Measurements from ENCODE around the gene AVPR1B. TPM values are rescaled to one million over a fixed set of nuclear protein-coding genes. Genes with fewer than 3 reads are reported as not detected.

Gene AVPR1B
- total and polyA plus RNA-seq, 11 donors: not detected

GRCh38 chr1:206107168-206107544 is 10.0 kb downstream of the AVPR1B start:
- TF ChIP-seq POLR2A (IDR thresholded peaks at IDR 0.05): no peak
- TF ChIP-seq, protein P1, sequence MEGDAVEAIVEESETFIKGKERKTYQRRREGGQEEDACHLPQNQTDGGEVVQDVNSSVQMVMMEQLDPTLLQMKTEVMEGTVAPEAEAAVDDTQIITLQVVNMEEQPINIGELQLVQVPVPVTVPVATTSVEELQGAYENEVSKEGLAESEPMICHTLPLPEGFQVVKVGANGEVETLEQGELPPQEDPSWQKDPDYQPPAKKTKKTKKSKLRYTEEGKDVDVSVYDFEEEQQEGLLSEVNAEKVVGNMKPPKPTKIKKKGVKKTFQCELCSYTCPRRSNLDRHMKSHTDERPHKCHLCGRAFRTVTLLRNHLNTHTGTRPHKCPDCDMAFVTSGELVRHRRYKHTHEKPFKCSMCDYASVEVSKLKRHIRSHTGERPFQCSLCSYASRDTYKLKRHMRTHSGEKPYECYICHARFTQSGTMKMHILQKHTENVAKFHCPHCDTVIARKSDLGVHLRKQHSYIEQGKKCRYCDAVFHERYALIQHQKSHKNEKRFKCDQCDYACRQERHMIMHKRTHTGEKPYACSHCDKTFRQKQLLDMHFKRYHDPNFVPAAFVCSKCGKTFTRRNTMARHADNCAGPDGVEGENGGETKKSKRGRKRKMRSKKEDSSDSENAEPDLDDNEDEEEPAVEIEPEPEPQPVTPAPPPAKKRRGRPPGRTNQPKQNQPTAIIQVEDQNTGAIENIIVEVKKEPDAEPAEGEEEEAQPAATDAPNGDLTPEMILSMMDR (IDR thresholded peaks at IDR 0.05): no peak
- intact Hi-C loops (cut with DNase I): loop anchor here (2.0 to 10.0 kb wide), 15 partner anchors 72 to 512 kb away; no protein-coding TSS in a partner anchor
- no peak for DNase-seq
- WGBS, 4 donors: 66 to 74% (median 71%) methylated on average over 7 of the region's 7 CpGs
- H3K4me3 ChIP-seq: no peak overlapping the region
- no peak for ATAC-seq
- no peaks in the 10 kb centered on the region for H3K36me3 ChIP-seq
- no peaks in the 10 kb centered on the region for H3K9me3 ChIP-seq
- H3K27ac ChIP-seq: no peak overlapping the region
- no peaks in the 10 kb centered on the region for H3K27me3 ChIP-seq
- H3K4me1 ChIP-seq: peaks cover 0 to 8% (median 0%) of the 10 kb centered on the region in 12 donors

- Histone ChIP-seq H3K36me3 (no peaks in the 10 kb centered on the region), H3K4me3 (no peak overlapping the region), H3K9me3 (no peaks in the 10 kb centered on the region), H3K27me3 (no peaks in the 10 kb centered on the region), H3K4me1 (peaks cover 0 to 14% (median 0%) of the 10 kb centered on the region in 12 donors), H3K27ac (no peak overlapping the region)
- intact Hi-C loops (cut with DNase I): loop anchor here (1.0 to 10.0 kb wide), 18 partner anchors 72 to 512 kb away; no protein-coding TSS in a partner anchor
- TF ChIP-seq, protein P1 (IDR thresholded peaks at IDR 0.05): peak; percentile 81 to 93 (median 88)
- no peak for TF ChIP-seq POLR2A (IDR thresholded peaks at IDR 0.05)
- DNase-seq (peak; percentile 75 to 86 (median 80)), ATAC-seq (peak; percentile 66 to 88 (median 84))
- WGBS, 4 donors: 41 to 50% (median 42%) methylated on average over 8 of the region's 8 CpGs
Measured at GRCh38 chr1:206106328-206107167, 10.6 kb downstream of the AVPR1B start.

GRCh38 chr1:206105464-206105995 is 11.7 kb downstream of the AVPR1B start:
- 78 to 85% (median 83%) methylated on average over 4 of the region's 4 CpGs for WGBS, 4 donors
- TF ChIP-seq, protein P1 (IDR thresholded peaks at IDR 0.05): no peak
- TF ChIP-seq POLR2A (IDR thresholded peaks at IDR 0.05): no peak
- DNase-seq: no peak
- Histone ChIP-seq H3K4me3 (no peak overlapping the region), H3K9me3 (no peaks in the 10 kb centered on the region), H3K36me3 (no peaks in the 10 kb centered on the region), H3K27ac (no peak overlapping the region), H3K27me3 (no peaks in the 10 kb centered on the region), H3K4me1 (peaks cover 0 to 24% (median 0%) of the 10 kb centered on the region in 12 donors)
- intact Hi-C loops (cut with DNase I): loop anchor here (5.0 to 10.0 kb wide), 10 partner anchors 71 to 511 kb away; no protein-coding TSS in a partner anchor
- no peak for ATAC-seq

DNA sequence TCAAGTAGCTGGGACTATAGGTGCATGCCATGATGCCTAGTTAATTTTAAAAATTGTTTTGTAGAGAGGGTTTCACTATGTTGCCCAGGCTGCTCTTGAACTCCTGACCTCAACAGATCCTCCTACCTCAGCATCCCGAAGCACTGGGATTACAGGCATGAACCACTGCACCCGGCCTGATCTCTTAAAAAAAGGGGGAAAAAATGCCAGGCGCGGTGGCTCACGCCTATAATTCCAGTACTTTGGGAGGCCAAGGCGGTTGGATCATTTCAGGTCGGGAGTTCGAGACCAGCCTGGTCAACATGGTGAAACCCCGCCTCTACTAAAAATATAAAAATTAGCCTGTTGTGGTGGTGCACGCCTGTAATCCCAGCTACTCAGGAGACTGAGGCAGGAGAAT is 13.2 kb downstream of the AVPR1B start:
- ATAC-seq (no peak), DNase-seq (no peak)
- H3K27me3 ChIP-seq: peaks cover 0 to 4% (median 0%) of the 10 kb centered on the region in 9 donors
- no peaks in the 10 kb centered on the region for H3K9me3 ChIP-seq
- H3K4me1 ChIP-seq: peaks cover 0 to 29% (median 0%) of the 10 kb centered on the region in 12 donors
- no peak overlapping the region for H3K27ac ChIP-seq
- WGBS, 4 donors: 96 to 97% (median 97%) methylated on average over 10 of the region's 10 CpGs
- intact Hi-C loops (cut with DNase I): loop anchor here in 6 of 10 donors (10.0 kb wide), 5 partner anchors 69 to 509 kb away; no protein-coding TSS in a partner anchor
- no peak for TF ChIP-seq POLR2A (IDR thresholded peaks at IDR 0.05)
- TF ChIP-seq, protein P1 (IDR thresholded peaks at IDR 0.05): no peak
- no peaks in the 10 kb centered on the region for H3K36me3 ChIP-seq
- H3K4me3 ChIP-seq: no peak overlapping the region

Measured in heart left ventricle (tissue), 16 donors.